Gastrocnemius medialis (tissue), 4 donors: ENCODE data around the gene MCOLN1. TPM values are rescaled to one million over a fixed set of nuclear protein-coding genes. Genes with fewer than 3 reads are reported as not detected.

Experiments used
- ATAC-seq, 2 donors: fragments of 150-250 bp; one replicate each; pipeline ENCODE4 v1.9.1; 2016
- DNase-seq, 2 donors: peaks; one replicate each; pipeline ENCODE4 v3.0.0-alpha.2; 2019
- H3K27ac ChIP-seq, 4 donors: fragments of 200-600 bp; sonication (generic); 1 replicate in 1 of 4; 2 replicates in 3 of 4; pipeline ENCODE4 v1.5.1; 2016 to 2018; ENCODE audit warnings: mild to moderate bottlenecking in 2 of 4, moderate library complexity in 1 of 4
- H3K27me3 ChIP-seq, 3 donors: fragments of 200-600 bp; sonication (generic) in 2 of 3; 1 replicate in 1 of 3; 2 replicates in 2 of 3; pipeline versions ENCODE4 v1.5.1 to v1.6.0; 2016 to 2019; ENCODE audit warnings: mild to moderate bottlenecking in 1 of 3, moderate library complexity in 1 of 3
- H3K36me3 ChIP-seq, 2 donors: fragments of 200-600 bp; sonication (generic) in 1 of 2; one replicate each; pipeline ENCODE4 v1.5.1; 2017 to 2018
- H3K4me1 ChIP-seq, 2 donors: fragments of 200-600 bp; sonication (generic) in 1 of 2; one replicate each; pipeline ENCODE4 v1.5.1; 2016 to 2017; ENCODE audit warnings: mild to moderate bottlenecking in 2 of 2
- H3K4me3 ChIP-seq, 4 donors: fragments of 200-600 bp; sonication (generic) in 3 of 4; 1 replicate in 1 of 4; 2 replicates in 3 of 4; pipeline ENCODE4 v1.5.1; 2016 to 2019; ENCODE audit warnings: mild to moderate bottlenecking in 2 of 4
- H3K9me3 ChIP-seq, 3 donors: fragments of 200-600 bp; sonication (generic) in 2 of 3; 1 replicate in 1 of 3; 2 replicates in 2 of 3; pipeline ENCODE4 v1.5.1; 2016 to 2019
- CTCF ChIP-seq, 5 experiments: fragments of 450-650 bp in 3 of 5; fragments of 200-600 bp in 2 of 5; sonication (generic) in 2 of 5; IDR thresholded peaks in 4 of 5; conservative IDR thresholded peaks in 1 of 5; 1 replicate in 4 of 5; 2 replicates in 1 of 5; pipeline ENCODE4 v1.5.1; 2016 to 2019; ENCODE audit warnings: antibody characterized with exemption in 5 of 5, mild to moderate bottlenecking in 3 of 5, moderate library complexity in 3 of 5
- POLR2A ChIP-seq, 2 donors: fragments of 450-650 bp; IDR thresholded peaks; one replicate each; pipeline ENCODE4 v1.6.1; 2017; ENCODE audit warnings: antibody characterized with exemption in 2 of 2, mild to moderate bottlenecking in 2 of 2, moderate library complexity in 2 of 2
- in situ Hi-C, 4 donors: fragments of 200-750 bp; cut with MboI; loops; one replicate each; pipeline versions ENCODE4 v1.15.0 to v1.8.0; 2017; ENCODE audit warnings: low sequenced_read_pairs in 4 of 4
- intact Hi-C: fragments of 100-400 bp; cut with DNase I; formaldehyde crosslinking; loops from one replicate; pipeline ENCODE4 v1.15.1; 2023; ENCODE audit warnings: low total_unique reads
- total RNA-seq, 4 donors: library from RNA; depleted of rRNA; stranded (reverse); fragments of >200 nt; gene quantifications; one replicate each; pipeline versions ENCODE4 v1.1.0 to v1.2.3, GENCODE V29; 2016

MCOLN1 gene
- total RNA-seq, 4 donors from 2014 or later, result 9.2 to 13.6 (median 11.5) TPM

- H3K36me3 ChIP-seq, result no peaks in the 10 kb centered on the region
- H3K4me3 ChIP-seq, result no peak overlapping the region
- no peaks in the 10 kb centered on the region for H3K4me1 ChIP-seq
- in situ Hi-C loops (no loop called here), intact Hi-C loops (no loop called here)
- no peaks in the 10 kb centered on the region for H3K9me3 ChIP-seq
- no peak for TF ChIP-seq CTCF (IDR thresholded peaks at IDR 0.05 in 4 of 5, conservative IDR thresholded peaks at IDR 0.05 in 1 of 5)
- no peak for TF ChIP-seq POLR2A (IDR thresholded peaks at IDR 0.05)
- ATAC-seq (no peak), DNase-seq (no peak)
- H3K27ac ChIP-seq, result no peak overlapping the region
- peaks cover 15 to 45% (median 43%) of the 10 kb centered on the region in 3 donors for H3K27me3 ChIP-seq
Measured at GRCh38 chr19:7504684-7505083, 17.7 kb upstream of the MCOLN1 start.

GRCh38 chr19:7505288-7505681 is 17.1 kb upstream of the MCOLN1 start:
- Histone ChIP-seq H3K27me3 (peaks cover 15 to 43% (median 42%) of the 10 kb centered on the region in 3 donors), H3K27ac (no peak overlapping the region), H3K4me3 (peak overlapping the region in 2 of 4 donors; percentile 41 to 46), H3K9me3 (no peaks in the 10 kb centered on the region), H3K4me1 (no peaks in the 10 kb centered on the region), H3K36me3 (no peaks in the 10 kb centered on the region)
- intact Hi-C loops, result no loop called here
- no peak for TF ChIP-seq CTCF (IDR thresholded peaks at IDR 0.05 in 4 of 5, conservative IDR thresholded peaks at IDR 0.05 in 1 of 5)
- TF ChIP-seq POLR2A (IDR thresholded peaks at IDR 0.05), result no peak
- no peak for ATAC-seq
- no peak for DNase-seq
- in situ Hi-C loops, result no loop called here

GRCh38 chr19:7505682-7506384 is 16.6 kb upstream of the MCOLN1 start:
- H3K9me3 ChIP-seq, result no peaks in the 10 kb centered on the region
- intact Hi-C loops (no loop called here), in situ Hi-C loops (no loop called here)
- no peaks in the 10 kb centered on the region for H3K4me1 ChIP-seq
- TF ChIP-seq CTCF (IDR thresholded peaks at IDR 0.05 in 4 of 5, conservative IDR thresholded peaks at IDR 0.05 in 1 of 5) (no peak), POLR2A (IDR thresholded peaks at IDR 0.05) (no peak)
- H3K36me3 ChIP-seq, result no peaks in the 10 kb centered on the region
- ATAC-seq, result peak; percentile 43 to 45
- no peak for DNase-seq
- H3K27ac ChIP-seq, result no peak overlapping the region
- H3K27me3 ChIP-seq, result peaks cover 15 to 41% (median 36%) of the 10 kb centered on the region in 3 donors
- H3K4me3 ChIP-seq, result peak overlapping the region in 2 of 4 donors; percentile 41 to 46

GRCh38 chr19:7506385-7507328 is 15.8 kb upstream of the MCOLN1 start:
- TF ChIP-seq POLR2A (IDR thresholded peaks at IDR 0.05), result no peak
- no peak for TF ChIP-seq CTCF (IDR thresholded peaks at IDR 0.05 in 4 of 5, conservative IDR thresholded peaks at IDR 0.05 in 1 of 5)

More at GRCh38 chr19:7506385-7507328, 15.8 kb upstream of the MCOLN1 start:
- ATAC-seq (peak; percentile 75 to 76), DNase-seq (peak; percentile 56 to 70)
- H3K27me3 ChIP-seq, result peaks cover 15 to 34% (median 30%) of the 10 kb centered on the region in 3 donors
- intact Hi-C loops (no loop called here), in situ Hi-C loops (no loop called here)
- H3K4me3 ChIP-seq, result peak overlapping the region in 1 of 4 donors; percentile 41
- H3K36me3 ChIP-seq, result no peaks in the 10 kb centered on the region
- no peaks in the 10 kb centered on the region for H3K4me1 ChIP-seq
- no peaks in the 10 kb centered on the region for H3K9me3 ChIP-seq
- H3K27ac ChIP-seq, result no peak overlapping the region
